Measurements from ENCODE around the gene ZNF208. TPM values are rescaled to one million over a fixed set of nuclear protein-coding genes. Genes with fewer than 3 reads are reported as not detected.
"Not testable (repeated sequence)": the region's sequence is repeated elsewhere in the genome, so short reads cannot be mapped to it uniquely, and the experiment has no call there.

ZNF208 gene
- total RNA-seq, 1 donor from 2014 or later = not detected

DNA sequence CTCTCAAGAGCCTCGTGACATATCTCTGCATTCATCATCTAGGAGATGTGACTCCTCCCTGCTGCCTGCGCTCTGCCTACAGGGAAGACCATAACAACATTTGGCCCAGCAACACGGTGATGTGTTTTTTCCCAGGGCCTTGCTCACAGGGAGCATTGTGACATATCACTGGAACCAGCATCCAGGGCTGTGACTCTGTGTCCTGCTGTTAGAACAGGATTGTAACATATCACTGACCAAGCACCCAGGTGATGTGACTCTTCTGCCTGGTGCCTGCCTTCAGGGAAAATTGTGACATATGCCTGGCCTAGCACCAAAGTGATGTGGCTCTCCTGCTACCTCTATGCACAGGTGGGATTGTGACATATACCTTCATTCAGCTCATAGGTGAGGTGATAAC lies 95.3 kb downstream of the ZNF208 start:
- Mint-ChIP-seq H3K36me3 (ENCODE audit: low read depth) (no peaks in the 10 kb centered on the region), H3K27ac (no peak overlapping the region), H3K9me3 (peaks cover 78% of the 10 kb centered on the region), H3K4me3 (no peak overlapping the region), H3K4me1 (ENCODE audit: low read depth) (no peaks in the 10 kb centered on the region), H3K27me3 (ENCODE audit: insufficient read depth) (no peaks in the 10 kb centered on the region)
- no peak for DNase-seq (ENCODE audit: low spot score)
- intact Hi-C loops (cut with micrococcal nuclease) = no loop called here

DNA sequence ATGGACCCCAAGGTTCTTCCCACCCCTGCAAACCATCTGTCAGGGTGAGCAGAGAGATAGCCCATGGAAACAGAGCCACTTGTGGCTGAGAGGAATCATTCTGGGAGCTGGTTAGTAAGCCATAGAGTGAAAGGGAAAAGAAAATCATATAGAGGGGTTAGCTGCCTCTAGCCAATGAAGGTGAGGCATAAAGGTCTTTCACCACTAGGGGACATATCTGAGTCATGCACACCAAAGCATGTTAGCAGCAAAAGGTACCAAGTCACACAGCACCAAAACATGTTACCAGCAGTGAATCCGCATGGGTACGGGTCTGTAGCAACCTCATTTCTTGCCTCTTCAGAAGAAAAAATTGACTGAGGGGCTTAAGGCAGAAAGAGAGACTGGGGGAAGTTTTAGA lies 98.1 kb downstream of the ZNF208 start:
- Mint-ChIP-seq H3K27ac (no peak overlapping the region), H3K4me3 (no peak overlapping the region), H3K27me3 (ENCODE audit: insufficient read depth) (no peaks in the 10 kb centered on the region), H3K36me3 (ENCODE audit: low read depth) (no peaks in the 10 kb centered on the region), H3K4me1 (ENCODE audit: low read depth) (no peaks in the 10 kb centered on the region), H3K9me3 (peaks cover 80% of the 10 kb centered on the region)
- intact Hi-C loops (cut with micrococcal nuclease) = no loop called here
- DNase-seq (ENCODE audit: low spot score) = no peak

DNA sequence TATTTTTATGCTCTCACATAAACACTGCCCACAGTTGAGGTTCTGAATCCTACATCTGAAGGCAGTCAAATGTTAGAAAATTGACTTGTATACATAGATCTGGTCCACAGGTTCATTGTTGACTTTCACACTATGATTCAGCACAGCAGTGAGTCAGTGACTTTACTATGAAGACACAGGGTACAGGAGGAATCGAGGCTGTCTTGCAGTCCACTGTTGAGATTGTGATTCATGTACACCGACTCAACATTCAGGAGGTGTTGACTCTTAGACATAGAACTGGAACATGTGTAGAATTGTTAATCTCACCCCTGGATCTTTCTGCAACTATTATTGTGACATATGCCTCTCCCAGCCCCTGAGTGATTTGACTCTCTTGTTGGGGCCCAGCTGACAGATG lies 100.4 kb downstream of the ZNF208 start:
- DNase-seq (ENCODE audit: low spot score) = no peak
- Mint-ChIP-seq H3K9me3 (peaks cover 78% of the 10 kb centered on the region), H3K27me3 (ENCODE audit: insufficient read depth) (no peaks in the 10 kb centered on the region), H3K4me3 (no peak overlapping the region), H3K36me3 (ENCODE audit: low read depth) (no peaks in the 10 kb centered on the region), H3K4me1 (ENCODE audit: low read depth) (no peaks in the 10 kb centered on the region), H3K27ac (no peak overlapping the region)
- intact Hi-C loops (cut with micrococcal nuclease) = no loop called here

DNA sequence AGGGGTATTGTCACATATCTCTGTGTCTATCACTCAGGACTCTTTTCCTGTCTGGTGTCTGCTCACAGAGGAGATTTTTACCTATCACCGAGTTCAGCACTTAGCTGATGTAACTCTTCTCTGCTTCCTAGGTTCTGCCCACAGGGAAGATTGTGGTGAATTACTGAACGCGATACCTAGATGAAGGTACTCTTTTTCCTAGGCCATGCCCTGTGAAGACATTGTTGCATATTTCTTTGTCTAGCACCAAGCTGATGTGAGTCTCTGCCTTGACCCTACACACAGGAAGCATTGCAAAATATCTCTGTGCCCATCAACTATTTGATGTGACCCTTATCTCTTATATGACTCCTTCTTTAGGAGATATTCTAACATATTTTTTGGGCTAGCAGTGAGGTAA lies 102.7 kb downstream of the ZNF208 start:
- H3K27me3 Mint-ChIP-seq (ENCODE audit: insufficient read depth) = no peaks in the 10 kb centered on the region
- intact Hi-C loops (cut with micrococcal nuclease) = no loop called here
- H3K36me3 Mint-ChIP-seq (ENCODE audit: low read depth) = no peaks in the 10 kb centered on the region
- peaks cover 86% of the 10 kb centered on the region for H3K9me3 Mint-ChIP-seq
- DNase-seq (ENCODE audit: low spot score) = no peak
- H3K4me3 Mint-ChIP-seq = no peak overlapping the region
- no peaks in the 10 kb centered on the region for H3K4me1 Mint-ChIP-seq (ENCODE audit: low read depth)
- H3K27ac Mint-ChIP-seq = no peak overlapping the region

DNA sequence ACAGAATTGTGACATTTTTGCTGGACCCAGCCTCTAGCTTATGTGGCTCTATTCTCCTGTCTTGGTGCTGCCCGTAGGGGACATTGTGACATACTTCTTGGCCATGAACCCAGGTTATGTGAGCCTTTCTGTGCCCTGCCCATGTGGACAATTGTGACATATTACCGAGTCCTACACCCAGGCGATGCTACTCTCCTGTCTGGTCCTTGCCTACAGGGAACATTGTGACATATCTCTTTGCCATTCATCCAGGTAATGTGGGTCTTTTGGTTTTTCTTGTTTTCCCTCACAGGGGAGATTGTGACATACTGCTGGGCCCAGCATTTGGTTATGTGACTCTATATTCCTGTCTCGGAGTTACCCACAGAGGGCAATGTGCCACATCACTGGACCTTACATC lies 103.2 kb downstream of the ZNF208 start:
- H3K4me1 Mint-ChIP-seq (ENCODE audit: low read depth) = no peaks in the 10 kb centered on the region
- no peak for DNase-seq (ENCODE audit: low spot score)
- H3K27me3 Mint-ChIP-seq (ENCODE audit: insufficient read depth) = no peaks in the 10 kb centered on the region
- no peak overlapping the region for H3K27ac Mint-ChIP-seq
- intact Hi-C loops (cut with micrococcal nuclease) = no loop called here
- H3K9me3 Mint-ChIP-seq = peaks cover 86% of the 10 kb centered on the region
- H3K36me3 Mint-ChIP-seq (ENCODE audit: low read depth) = no peaks in the 10 kb centered on the region
- H3K4me3 Mint-ChIP-seq = no peak overlapping the region

DNA sequence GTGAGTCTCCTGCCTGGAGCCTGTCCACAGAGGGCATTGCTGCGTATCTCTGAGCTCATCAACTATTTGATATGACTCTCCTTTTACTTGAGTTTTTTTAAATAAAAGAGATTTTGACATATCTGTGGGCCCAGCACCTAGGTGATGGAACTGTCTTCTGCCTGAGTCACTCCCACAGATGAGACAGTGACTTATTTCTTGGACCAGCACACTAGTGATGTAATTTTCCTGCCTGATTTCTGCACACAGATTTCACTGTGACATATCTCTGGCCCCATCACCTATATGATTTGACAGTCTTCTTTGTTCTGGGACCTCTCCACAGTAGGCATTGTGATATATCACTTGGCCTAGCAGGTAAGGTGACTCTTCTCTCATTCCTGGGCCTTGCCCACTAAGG lies 108.2 kb downstream of the ZNF208 start:
- intact Hi-C loops (cut with micrococcal nuclease) = no loop called here
- Mint-ChIP-seq H3K4me1 (ENCODE audit: low read depth) (no peaks in the 10 kb centered on the region), H3K4me3 (no peak overlapping the region), H3K27me3 (ENCODE audit: insufficient read depth) (no peaks in the 10 kb centered on the region), H3K27ac (no peak overlapping the region), H3K36me3 (ENCODE audit: low read depth) (no peaks in the 10 kb centered on the region), H3K9me3 (peaks cover 75% of the 10 kb centered on the region)
- no peak for DNase-seq (ENCODE audit: low spot score)

DNA sequence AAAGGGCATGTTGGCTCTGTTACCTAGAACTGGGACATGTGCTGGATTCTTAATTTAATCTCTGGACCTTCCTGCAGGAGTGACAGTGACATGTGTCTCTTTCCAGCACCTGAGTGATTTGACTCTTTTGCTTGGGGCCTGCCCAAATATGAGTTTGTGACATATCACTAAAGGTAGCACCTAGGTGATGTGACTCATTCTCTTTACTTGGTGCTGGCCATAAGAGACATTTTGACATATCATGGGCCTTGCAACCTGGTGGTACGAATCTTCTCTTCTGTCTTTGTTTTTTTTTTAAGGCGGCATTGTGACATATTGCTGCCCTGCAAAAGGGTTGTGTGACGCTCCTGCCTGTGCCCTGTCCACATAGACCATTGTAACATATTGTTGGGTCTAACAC lies 108.9 kb downstream of the ZNF208 start:
- H3K4me3 Mint-ChIP-seq = no peak overlapping the region
- no peak for DNase-seq (ENCODE audit: low spot score)
- intact Hi-C loops (cut with micrococcal nuclease) = no loop called here
- H3K27ac Mint-ChIP-seq = no peak overlapping the region
- H3K27me3 Mint-ChIP-seq (ENCODE audit: insufficient read depth) = no peaks in the 10 kb centered on the region
- H3K36me3 Mint-ChIP-seq (ENCODE audit: low read depth) = no peaks in the 10 kb centered on the region
- H3K4me1 Mint-ChIP-seq (ENCODE audit: low read depth) = no peaks in the 10 kb centered on the region
- H3K9me3 Mint-ChIP-seq = peaks cover 78% of the 10 kb centered on the region

DNA sequence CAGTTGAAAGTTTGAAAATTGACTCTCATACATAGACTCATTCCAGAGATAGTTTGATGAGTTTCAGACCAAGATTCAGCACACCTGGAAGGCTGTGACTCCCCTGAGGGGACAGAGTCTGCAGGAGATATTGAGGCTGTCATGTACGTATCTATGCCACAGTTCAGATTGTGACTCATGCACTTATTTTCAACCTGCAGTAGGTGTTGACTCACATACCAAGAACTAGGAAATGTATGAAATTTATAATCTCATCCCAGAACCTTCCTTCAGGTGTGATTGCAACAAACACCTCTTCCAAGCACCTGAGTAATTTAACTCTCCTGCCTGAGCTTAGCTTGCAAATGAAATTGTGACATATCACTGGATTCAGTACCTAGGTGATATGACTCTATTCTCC lies 110.3 kb downstream of the ZNF208 start:
- intact Hi-C loops (cut with micrococcal nuclease) = no loop called here
- Mint-ChIP-seq H3K4me3 (no peak overlapping the region), H3K27me3 (ENCODE audit: insufficient read depth) (no peaks in the 10 kb centered on the region), H3K4me1 (ENCODE audit: low read depth) (no peaks in the 10 kb centered on the region), H3K36me3 (ENCODE audit: low read depth) (no peaks in the 10 kb centered on the region), H3K9me3 (peaks cover 78% of the 10 kb centered on the region), H3K27ac (no peak overlapping the region)
- DNase-seq (ENCODE audit: low spot score) = no peak

DNA sequence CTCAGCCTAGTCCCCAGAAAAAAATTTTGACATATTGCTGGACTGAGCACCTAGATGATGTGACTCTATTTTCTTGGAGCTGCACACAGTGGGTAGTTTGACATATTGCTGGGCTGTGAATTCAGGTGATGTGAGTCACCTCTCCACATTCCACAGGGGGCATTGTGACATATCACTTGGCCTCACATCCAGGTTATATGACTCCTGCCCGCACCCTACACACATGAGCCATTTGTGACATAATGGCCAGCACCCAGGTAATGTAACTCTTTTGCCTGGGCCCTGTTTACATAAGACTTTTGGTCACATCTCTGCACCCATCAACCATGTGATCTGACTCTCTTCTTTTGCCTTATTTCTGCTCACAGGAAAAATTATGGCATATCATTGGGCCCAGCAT lies 119.7 kb downstream of the ZNF208 start:
- peaks cover 68% of the 10 kb centered on the region for H3K9me3 Mint-ChIP-seq
- H3K27me3 Mint-ChIP-seq (ENCODE audit: insufficient read depth) = no peaks in the 10 kb centered on the region
- no peak for DNase-seq (ENCODE audit: low spot score)
- H3K4me1 Mint-ChIP-seq (ENCODE audit: low read depth) = no peaks in the 10 kb centered on the region
- no peak overlapping the region for H3K4me3 Mint-ChIP-seq
- H3K27ac Mint-ChIP-seq = no peak overlapping the region
- no peaks in the 10 kb centered on the region for H3K36me3 Mint-ChIP-seq (ENCODE audit: low read depth)
- intact Hi-C loops (cut with micrococcal nuclease) = no loop called here

DNA sequence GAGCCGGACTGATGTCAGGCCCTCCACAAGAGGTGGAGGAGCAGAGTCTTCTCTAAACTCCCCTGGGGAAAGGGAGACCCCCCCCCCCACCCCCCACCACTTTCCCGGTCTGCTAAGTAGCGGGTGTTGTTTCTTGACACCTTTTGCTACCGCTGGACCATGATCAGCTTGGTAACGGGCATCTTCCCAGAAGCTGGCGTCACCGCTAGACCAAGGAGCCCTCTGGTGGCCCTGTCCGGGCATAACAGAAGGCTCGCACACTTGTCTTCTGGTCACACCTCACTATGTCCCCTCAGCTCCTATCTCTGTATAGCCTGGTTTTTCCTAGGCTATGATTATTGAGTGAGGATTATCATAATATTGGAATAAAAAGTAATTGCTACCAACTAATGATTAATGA lies 120.7 kb downstream of the ZNF208 start:
- H3K27me3 Mint-ChIP-seq (ENCODE audit: insufficient read depth); DNase-seq (ENCODE audit: low spot score); H3K4me1 Mint-ChIP-seq (ENCODE audit: low read depth); H3K4me3 Mint-ChIP-seq; H3K27ac Mint-ChIP-seq; H3K36me3 Mint-ChIP-seq (ENCODE audit: low read depth); intact Hi-C loops (cut with micrococcal nuclease): not testable (repeated sequence)
- H3K9me3 Mint-ChIP-seq = peaks cover 64% of the 10 kb centered on the region

DNA sequence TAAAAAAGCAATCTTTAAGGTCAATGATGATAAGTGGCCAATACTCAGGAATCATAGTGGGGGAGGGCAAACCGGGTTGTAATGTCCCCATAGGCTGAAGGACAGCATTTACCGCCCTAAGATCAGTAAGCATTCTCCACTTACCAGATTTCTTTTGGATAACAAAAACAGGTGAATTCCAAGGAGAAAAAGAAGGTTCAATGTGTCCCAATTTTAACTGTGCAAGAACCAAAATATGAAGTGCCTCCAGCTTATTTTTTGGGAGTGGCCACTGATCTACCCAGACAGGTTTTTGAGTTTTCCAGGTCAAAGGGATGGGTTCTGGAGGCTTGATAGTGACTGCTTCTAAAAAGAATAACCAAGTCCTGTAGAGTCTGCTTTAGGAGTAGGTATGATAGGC lies 125.2 kb downstream of the ZNF208 start:
- H3K9me3 Mint-ChIP-seq = peaks cover 60% of the 10 kb centered on the region
- H3K27me3 Mint-ChIP-seq (ENCODE audit: insufficient read depth); H3K27ac Mint-ChIP-seq; H3K4me1 Mint-ChIP-seq (ENCODE audit: low read depth); H3K4me3 Mint-ChIP-seq; DNase-seq (ENCODE audit: low spot score); H3K36me3 Mint-ChIP-seq (ENCODE audit: low read depth); intact Hi-C loops (cut with micrococcal nuclease): not testable (repeated sequence)

DNA sequence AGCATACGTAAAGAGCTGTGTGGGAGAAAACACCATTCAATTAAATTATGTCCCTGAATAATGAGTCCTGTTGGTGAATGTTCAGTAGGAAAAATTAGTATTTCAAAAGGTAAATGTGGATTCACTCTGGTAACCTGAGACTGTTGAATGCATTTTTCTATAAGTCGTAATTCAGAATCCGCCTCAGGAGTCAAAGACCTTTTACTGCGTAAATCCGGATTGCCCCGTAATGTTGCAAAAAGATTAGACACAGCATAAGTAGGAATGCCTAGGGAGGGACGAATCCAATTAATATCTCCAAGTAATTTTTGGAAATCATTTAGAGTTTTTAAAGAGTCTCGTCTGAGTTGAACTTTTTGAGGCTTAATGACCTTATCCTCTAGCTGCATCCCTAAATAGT lies 126.0 kb downstream of the ZNF208 start:
- intact Hi-C loops (cut with micrococcal nuclease); H3K27me3 Mint-ChIP-seq (ENCODE audit: insufficient read depth): not testable (repeated sequence)

DNA sequence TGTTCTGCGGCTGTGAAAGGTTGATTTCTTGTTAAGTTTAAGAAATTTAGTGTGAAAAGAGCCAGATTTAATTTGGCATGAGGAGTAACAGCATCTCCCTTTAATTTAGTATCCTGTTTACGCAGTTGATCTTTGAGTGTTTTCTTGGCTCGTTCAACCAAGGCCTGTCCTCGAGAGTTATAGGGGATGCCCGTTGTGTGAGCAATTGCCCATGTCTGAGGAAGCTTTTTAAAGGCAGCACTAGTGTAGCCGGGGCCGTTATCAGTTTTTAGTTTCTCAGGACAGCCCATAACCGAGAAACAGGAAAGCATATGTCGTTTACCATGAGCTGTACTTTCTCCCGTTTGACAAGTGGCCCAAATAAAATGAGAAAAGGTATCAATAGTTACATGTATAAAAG lies 127.2 kb downstream of the ZNF208 start:
- Mint-ChIP-seq H3K27ac (no peak overlapping the region), H3K36me3 (ENCODE audit: low read depth) (no peaks in the 10 kb centered on the region), H3K4me1 (ENCODE audit: low read depth) (no peaks in the 10 kb centered on the region), H3K27me3 (ENCODE audit: insufficient read depth) (no peaks in the 10 kb centered on the region), H3K9me3 (peaks cover 68% of the 10 kb centered on the region), H3K4me3 (no peak overlapping the region)
- DNase-seq (ENCODE audit: low spot score) = no peak
- intact Hi-C loops (cut with micrococcal nuclease) = no loop called here

More for the DNA sequence above, 126.0 kb downstream of the ZNF208 start:
- not testable (repeated sequence) for H3K4me1 Mint-ChIP-seq (ENCODE audit: low read depth); H3K27ac Mint-ChIP-seq; H3K4me3 Mint-ChIP-seq; DNase-seq (ENCODE audit: low spot score); H3K36me3 Mint-ChIP-seq (ENCODE audit: low read depth)
- H3K9me3 Mint-ChIP-seq = peaks cover 67% of the 10 kb centered on the region
